Measurements from ENCODE around the gene CYTH1. TPM values are rescaled to one million over a fixed set of nuclear protein-coding genes. Genes with fewer than 3 reads are reported as not detected.

Gene CYTH1
- total RNA-seq, 6 experiments from 2014 or later, result 7.7 to 15.3 (median 10.9) TPM

DNA sequence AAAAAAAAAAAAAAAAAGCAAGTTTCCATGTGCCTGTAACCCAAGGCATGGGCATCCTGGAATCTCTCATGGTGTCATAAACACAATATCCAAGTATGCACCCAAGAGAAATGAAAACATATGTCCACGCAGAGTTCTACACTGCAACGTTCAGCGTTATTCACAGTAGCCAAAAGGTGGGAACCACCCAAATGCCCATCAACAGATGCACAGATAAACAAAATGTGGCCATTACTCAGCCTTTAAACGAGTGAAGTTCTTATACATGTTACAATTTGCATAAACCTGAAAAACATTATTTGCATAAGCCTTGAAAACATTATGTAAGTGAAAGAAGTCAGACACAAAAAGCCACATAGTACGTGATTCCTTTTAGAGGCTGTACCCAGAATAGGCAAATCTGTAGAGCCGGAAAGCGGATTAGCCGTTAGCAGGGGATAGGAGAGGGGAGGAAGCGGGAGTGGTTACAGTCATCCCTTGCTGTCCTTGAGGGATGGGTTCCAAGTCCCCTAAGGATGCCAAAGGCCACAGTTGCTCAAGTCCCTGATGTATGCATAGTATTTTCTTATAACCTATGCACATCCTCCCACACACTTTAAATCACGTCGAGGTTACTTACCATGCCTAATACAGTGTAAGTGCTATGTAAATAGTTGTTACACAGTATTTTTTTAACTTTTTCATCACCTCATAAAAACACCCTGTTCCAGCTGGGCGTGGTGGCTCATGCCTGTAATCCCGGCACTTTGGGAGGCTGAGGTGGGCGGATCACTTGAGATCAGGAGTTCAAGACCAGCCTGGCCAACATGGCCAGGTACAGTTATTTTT lies 157.5 kb downstream of the CYTH1 start:
- H3K36me3 Mint-ChIP-seq (ENCODE audit: low read depth), result peaks cover 8% of the 10 kb centered on the region

More for the DNA sequence above, 157.5 kb downstream of the CYTH1 start:
- Mint-ChIP-seq H3K27ac (no peak overlapping the region), H3K9me3 (peaks cover 11% of the 10 kb centered on the region; the same call in 1 of the 2 replicates), H3K4me1 (ENCODE audit: low read depth) (no peaks in the 10 kb centered on the region), H3K27me3 (ENCODE audit: insufficient read depth) (peaks cover 29% of the 10 kb centered on the region), H3K4me3 (no peak overlapping the region)
- TF ChIP-seq, protein P1, sequence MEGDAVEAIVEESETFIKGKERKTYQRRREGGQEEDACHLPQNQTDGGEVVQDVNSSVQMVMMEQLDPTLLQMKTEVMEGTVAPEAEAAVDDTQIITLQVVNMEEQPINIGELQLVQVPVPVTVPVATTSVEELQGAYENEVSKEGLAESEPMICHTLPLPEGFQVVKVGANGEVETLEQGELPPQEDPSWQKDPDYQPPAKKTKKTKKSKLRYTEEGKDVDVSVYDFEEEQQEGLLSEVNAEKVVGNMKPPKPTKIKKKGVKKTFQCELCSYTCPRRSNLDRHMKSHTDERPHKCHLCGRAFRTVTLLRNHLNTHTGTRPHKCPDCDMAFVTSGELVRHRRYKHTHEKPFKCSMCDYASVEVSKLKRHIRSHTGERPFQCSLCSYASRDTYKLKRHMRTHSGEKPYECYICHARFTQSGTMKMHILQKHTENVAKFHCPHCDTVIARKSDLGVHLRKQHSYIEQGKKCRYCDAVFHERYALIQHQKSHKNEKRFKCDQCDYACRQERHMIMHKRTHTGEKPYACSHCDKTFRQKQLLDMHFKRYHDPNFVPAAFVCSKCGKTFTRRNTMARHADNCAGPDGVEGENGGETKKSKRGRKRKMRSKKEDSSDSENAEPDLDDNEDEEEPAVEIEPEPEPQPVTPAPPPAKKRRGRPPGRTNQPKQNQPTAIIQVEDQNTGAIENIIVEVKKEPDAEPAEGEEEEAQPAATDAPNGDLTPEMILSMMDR (IDR thresholded peaks at IDR 0.05), result no peak
- no peak for DNase-seq

Other genes with a start within 250 kb of the CYTH1 start
- not detected for gene DNAH17, start 204.9 kb downstream of the CYTH1 start, total RNA-seq (2021; fragmentation: NEBNext Ultra II Directional; extraction: Animal tissue kit (Norgen Biotek cat#: 25700))
- 10 to 100 TPM; 43.6 to 50.3 (median 46.2) TPM for gene USP36, start 58.5 kb upstream of the CYTH1 start, total RNA-seq (2021; fragmentation: NEBNext Ultra II Directional; extraction: Animal tissue kit (Norgen Biotek cat#: 25700))
- gene CEP295NL, start 120.9 kb upstream of the CYTH1 start, total RNA-seq (2021; fragmentation: NEBNext Ultra II Directional; extraction: Animal tissue kit (Norgen Biotek cat#: 25700)), result 1 to 10 TPM in 4 of 6 experiments, under 1 TPM in 2; 0.85 to 2.7 (median 1.6) TPM
- gene TIMP2, start 143.1 kb upstream of the CYTH1 start, total RNA-seq (2021; fragmentation: NEBNext Ultra II Directional; extraction: Animal tissue kit (Norgen Biotek cat#: 25700)), result 100 to 1,000 TPM; 547 to 705 (median 601) TPM
- 10 to 100 TPM; 31.1 to 46.4 (median 43.4) TPM for gene LGALS3BP, start 197.7 kb upstream of the CYTH1 start, total RNA-seq (2021; fragmentation: NEBNext Ultra II Directional; extraction: Animal tissue kit (Norgen Biotek cat#: 25700))
- 100 to 1,000 TPM in 2 of 6 experiments, 10 to 100 TPM in 4; 84.2 to 103 (median 92.4) TPM for gene CANT1, start 227.5 kb upstream of the CYTH1 start, total RNA-seq (2021; fragmentation: NEBNext Ultra II Directional; extraction: Animal tissue kit (Norgen Biotek cat#: 25700))
- 10 to 100 TPM in 2 of 6 experiments, 1 to 10 TPM in 4; 8.0 to 15.0 (median 8.6) TPM for gene C1QTNF1, start 241.9 kb upstream of the CYTH1 start, total RNA-seq (2021; fragmentation: NEBNext Ultra II Directional; extraction: Animal tissue kit (Norgen Biotek cat#: 25700))